NCI-H1930 (cell line): ENCODE measurements around the gene DAB2IP.

Source experiments
- DNase-seq, 2 experiments: peaks; one replicate each; lab custom pipeline; 2025; lab: John Stamatoyannopoulos, UW

DAB2IP gene

DNA sequence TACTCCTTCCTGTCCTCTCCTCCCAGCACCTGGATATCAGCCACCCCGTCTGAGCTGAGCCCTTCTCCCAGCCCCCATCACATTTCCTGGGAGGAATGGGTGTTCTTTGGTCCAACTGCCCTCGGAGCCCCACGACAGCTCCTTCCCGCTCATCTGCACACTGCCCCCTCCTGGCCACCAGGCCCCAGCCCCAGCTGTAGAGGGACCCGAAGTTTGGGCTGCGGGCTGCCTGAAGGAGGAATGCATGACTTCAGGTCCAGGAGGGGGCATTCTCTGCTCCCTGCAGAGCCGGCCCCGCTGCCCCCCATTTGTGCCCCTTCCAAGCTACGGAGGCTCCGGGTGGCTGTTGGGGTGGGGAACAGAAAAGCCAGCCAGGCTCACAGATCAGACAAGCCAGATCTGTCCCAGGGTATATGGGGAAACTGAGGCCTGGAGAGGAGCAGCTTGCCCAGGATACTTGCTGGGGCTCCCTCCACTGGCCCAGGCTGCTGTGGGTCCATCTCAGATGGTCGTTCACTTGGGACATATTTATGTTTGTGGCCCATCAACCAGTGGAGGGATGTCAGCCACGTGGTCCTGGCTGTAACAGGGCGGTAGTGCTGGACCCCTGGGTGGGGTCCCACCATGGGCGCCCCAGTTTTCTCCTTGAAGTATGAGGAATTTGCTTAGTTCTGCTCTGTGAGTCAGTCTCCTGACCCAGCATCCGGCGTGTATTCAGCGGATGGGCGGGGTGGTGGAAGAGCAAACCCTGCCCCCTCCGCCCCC lies 33.1 kb downstream of the DAB2IP start:
- no peak for DNase-seq

DNA sequence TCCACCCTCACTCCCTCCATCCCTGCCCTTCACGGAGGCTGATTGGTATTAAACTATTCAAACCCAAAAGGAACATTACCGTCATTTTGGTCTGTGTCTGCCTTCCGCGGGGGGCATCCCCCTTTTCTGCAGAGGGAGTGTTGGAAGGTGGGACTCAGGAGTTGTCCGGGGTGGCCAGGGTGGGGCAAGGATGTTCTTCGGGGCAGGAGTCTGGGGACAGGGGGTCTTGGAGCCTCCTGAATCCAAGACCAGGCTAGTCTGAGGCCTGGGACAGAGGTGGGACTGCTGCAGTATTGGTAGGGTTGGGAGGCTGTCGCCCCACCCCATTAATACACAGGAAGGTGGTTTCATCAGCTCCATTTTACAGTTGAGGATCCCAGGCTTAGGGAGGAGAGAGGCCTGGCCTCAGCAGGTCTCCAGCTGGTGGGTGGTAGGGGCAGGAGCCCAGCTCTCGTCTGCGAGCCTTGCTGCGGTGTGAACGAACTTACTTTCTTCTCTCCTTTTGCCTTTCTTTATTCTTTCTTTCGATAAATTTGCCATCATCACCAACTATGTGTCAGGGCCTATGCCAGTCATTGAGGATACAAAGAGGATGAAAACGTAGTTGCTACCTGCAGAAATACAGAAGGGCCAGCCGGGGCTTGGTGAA lies 33.8 kb downstream of the DAB2IP start:
- no peak for DNase-seq

DNA sequence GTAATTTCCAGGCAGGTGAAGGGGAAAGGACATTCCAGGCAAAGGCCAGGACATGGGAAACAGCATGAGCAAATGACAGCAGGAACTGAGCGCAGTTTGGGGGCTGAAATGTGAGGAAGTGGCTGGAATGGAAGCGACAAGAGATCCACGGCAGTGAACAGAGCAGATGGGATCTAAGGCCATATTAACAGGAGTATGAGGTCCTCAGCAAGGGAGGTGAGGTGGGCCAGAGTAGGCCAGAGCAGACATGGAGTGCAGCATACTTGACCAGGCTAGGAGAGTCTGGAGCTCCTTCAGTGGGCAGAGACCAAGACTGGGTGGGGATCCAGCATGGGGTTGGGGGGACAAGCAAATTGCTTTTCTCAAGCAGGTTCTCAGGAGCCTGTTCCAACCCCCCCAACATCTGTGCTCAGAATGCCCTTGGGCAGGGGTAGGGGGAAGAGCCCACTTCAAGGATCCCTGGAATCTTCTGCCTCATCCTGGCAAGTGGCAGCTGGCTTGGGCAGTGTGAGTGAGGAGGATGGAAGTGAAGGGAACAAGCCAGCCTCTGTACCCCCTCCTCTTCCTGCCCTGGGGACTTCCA lies 34.5 kb downstream of the DAB2IP start:
- no peak for DNase-seq

DNA sequence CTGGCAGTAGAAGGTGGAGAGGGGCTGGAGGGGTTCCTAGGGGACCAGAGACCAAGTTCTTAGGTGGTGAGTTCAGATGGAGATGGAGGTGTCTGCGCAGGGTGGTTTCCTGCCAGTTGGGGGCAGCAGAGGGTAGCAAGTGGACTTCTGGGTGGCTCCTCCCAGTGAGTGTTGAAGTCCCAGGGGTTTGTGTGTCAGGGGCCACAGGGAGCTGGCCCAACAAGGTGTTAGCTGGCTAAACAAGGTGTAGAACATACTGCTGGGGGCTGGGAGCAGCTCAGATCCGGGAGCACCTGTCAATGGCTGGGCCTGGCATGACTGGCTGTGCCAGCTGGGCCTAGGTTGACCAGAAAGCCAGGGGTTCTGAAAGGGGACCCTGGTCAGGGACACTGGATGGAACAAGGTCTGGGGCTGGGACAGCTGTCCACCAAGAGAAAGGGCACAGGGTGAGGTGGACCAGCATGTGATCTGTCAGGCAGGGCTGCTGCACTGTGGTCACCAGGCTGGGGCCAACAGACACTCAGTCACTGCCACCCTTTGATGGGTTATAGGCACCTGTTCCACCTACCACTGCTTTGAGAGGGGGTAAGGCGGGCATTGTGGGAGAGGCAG lies 35.6 kb downstream of the DAB2IP start:
- peak; percentile 5 to 19 for DNase-seq

DNA sequence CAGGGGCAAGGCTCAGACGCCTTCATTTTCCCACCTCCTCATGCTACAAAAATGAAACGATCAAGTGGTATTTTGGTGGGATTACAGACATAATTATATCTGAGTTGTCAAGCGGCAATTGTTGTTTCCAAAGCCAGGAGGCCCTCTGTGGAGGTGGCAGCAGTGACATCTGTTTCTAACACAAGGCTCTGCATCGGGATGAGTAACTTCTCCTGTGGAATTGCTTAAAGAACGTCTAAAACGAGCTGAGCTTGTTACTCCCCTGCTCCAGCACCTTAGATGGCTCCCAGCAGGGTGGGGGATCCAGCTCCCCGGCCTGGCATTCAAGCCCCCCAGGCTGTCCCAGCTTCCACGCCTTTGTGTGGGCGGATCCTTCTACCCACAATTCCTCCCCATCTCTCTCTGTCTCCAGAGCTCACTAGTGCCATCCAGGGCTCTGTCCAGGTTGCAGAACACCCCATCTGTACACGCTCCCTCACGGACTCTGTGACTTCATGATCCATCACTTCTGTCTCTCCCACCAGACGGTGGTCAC lies 36.8 kb downstream of the DAB2IP start:
- no peak for DNase-seq

DNA sequence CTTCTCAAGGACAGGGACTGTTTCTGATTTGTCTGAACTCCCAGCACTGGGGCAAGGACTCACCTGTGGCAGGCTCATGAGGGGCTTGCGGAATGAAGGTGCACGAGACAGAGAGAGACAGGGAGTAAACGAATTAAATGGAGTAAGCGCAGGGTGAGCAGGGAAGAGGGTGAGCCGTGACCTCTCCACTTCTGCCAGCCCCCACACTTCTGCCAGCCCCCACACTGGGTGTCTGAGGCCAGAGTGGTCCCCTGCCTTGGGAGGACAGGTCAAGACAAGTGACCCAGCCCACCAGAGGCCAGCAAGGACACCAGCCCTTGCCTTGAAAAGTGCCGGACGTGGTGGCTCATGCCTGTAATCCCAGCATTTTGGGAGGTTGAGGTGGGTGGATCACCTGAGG lies 37.2 kb downstream of the DAB2IP start:
- no peak for DNase-seq

DNA sequence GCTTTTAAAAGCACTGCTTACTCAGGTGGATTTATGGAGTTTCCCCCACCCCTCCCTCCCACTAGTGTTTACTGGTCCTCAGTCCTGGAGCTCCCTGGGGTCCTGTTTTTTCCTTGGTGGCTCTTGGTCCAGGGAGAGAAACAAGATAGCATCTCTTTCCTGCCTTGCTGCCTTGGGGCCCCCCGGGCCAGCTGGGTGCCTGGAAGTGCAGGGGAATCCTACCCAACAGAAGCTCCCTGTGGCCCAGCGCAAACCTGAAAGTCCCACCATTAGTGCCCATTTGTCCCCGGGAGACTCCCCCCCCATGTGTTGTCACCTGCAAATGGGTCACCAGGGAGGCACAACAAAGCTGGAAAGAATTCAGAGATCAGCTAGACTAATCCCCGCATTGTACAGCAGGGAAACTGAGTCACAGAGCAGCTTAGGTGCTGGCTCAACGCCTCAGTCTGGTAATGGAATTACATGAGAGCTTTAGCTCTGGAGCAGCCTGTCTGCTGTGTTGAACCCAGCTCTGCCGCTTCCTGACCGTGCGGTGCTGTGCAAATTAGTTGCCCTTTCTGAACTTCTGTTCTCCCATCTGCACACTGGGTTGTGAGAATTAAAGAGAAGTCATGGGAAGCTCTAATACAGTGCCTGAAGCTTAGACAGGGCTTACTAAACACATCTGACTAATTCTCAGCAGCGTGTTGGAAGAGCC lies 38.2 kb downstream of the DAB2IP start:
- no peak for DNase-seq

DNA sequence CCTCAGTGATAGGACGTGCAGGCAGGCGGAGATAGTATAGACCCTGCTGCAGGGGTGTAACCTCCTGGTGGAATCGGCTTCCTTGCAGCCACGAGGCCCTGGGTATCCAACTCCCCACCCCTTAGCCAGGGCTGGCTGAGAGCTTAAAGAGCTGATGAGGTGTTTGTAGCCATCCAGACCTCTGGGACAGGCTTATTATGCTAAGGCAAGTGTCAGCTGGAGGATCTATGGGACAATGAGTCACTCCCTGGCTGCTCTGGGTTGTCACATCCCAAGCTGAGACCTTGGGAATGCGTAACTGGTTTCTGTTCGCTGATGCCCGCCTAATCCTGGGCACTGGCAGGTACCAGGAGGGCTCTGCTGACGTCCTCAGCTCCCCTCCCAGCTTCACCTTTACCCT lies 38.9 kb downstream of the DAB2IP start:
- DNase-seq = no peak

DNA sequence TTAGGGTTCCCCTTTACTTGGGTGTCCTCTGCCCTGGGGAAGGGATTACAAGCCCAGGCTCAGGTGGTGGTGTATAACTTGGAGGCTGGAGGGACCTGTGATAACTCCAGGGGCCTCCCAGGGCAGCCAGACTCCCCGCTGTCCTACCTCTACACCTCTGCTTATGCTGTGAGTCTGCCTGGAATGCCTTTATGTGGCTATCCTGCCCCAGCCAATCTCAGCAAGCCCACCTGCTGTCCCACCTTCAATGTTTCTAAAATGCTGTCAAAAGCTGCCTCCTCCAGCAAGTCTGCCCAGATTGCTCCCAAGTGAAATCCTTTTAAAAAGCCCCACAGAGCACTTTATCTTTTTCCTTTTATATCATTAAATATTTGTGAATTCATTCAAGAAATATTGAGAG lies 39.3 kb downstream of the DAB2IP start:
- no peak for DNase-seq

DNA sequence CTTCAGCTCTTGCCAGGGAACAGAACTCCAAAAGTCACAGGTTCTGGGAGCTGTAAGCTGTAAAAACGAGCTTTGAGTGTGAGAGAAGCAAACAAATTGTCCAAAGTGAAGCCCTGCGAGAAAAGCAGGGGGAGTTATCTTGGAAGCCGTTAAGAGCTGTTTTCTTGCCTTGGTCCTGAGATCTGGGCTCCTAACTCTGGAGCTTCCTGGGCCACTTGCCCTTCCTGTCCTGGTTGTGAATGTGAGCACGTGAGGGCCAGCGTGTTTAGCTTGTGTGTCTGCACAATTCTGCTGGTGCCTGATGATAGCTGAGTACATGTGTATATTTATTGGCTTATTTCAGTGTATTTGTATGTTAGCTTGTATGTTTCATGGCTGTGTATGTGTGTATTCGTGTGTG lies 40.5 kb downstream of the DAB2IP start:
- no peak for DNase-seq

DNA sequence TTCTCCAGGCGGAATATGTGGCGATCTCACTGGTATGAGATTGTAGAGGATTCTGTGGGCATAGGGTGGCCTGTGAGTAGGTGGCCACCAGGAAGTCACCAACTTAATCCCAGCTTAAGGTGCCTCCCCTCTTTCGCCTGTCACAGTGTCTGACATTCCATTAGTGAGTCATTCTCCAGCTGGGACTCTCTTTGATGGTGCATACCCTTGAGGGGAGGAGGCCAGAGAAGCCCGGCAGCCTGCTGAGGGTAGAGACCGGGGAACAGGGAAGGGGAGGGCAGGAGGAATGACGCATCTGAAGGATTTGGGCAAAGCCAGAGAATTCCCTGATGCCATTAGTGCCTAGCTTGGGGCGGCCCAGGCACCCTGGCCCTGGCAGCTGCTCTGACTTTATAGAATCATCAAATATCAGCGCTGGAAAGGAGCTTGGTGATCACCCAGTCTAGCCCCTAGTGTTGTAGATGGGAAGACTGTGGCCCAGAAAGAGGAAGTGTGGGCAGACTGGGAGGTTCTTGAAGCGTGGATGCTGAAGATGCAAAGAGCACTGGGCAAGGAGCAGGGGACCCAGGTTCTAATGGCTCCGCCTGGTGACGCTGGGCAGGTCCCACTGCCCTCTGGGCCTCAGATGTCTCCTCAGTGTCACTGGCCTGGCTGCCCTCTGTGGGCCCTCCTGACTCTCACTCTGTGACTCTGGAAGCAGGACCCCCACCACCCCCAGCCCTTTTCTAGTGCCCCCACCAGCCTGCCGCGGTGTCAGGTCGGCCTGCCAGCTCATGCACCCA lies 41.4 kb downstream of the DAB2IP start:
- DNase-seq = no peak

DNA sequence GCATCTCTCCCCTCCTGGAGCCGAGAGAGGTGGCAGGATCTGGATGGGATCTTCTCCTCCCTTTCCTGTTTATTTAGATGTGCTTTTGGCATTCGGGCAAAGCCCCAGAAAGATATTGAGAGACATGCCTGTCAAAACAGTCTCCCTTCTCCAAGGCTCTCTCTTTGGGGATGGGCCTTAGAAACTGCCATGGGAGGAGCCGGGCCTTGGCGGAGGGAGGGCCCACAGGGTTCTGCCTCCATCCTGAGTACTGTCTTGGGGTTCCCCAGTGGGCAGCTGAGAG lies 41.9 kb downstream of the DAB2IP start:
- no peak for DNase-seq

DNA sequence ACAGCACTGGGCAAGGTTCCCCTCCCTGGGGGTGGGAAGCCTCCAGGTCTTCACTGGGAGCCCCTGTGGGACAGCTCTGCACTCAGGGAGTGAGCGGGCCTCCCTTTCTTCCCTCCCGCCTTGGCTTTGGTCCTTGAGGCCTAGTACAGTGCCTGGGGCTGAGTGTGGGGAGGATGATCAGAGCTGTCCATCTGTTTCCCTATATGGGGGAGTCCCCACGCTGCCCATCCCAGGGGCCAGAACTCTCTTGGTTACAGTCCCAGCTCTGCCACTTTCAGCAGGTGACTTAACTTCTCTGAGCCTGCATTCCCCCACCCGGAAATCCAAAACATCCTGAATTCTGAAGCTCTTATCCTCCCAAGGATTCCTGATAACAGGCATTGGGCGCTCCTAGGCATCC lies 42.6 kb downstream of the DAB2IP start:
- DNase-seq = no peak

DNA sequence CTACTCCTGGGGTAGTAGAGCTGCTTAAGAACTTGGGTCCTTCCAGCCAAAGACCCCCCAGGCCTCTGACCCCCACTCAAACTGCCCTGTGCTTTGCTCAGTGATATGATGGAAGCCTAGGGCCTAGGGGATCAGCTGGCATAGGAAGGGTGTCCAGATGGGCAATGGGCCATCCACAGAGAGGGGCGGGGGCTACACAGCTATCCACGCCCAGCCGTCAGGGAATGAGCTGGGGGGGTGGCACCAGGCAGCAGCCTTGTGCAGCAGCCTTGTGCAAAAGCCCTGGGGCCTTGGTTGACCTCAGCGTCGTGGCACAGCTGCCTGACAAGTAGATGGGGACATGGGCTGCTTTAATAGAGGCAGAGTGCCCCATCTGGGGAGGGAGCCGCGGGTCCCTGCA lies 43.2 kb downstream of the DAB2IP start:
- no peak for DNase-seq

DNA sequence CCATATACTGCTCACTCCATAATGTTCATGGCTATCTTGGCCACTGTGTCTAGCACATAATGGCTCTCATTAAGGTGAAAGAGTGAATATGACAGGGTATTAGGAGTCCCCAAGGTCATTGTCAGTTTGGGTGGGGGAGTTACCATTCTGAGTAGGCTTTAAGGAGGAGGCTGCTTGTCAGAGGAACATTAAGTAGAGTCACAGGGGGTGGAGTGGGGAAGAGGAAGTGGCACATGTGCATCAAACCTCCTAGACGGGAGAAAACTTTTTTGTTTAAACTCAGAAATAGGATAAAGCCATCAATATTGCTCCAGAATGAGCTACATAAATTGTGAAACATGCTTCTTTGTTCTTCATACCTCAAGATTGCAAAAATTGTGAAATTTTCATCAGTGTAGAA lies 45.5 kb downstream of the DAB2IP start:
- DNase-seq = no peak

DNA sequence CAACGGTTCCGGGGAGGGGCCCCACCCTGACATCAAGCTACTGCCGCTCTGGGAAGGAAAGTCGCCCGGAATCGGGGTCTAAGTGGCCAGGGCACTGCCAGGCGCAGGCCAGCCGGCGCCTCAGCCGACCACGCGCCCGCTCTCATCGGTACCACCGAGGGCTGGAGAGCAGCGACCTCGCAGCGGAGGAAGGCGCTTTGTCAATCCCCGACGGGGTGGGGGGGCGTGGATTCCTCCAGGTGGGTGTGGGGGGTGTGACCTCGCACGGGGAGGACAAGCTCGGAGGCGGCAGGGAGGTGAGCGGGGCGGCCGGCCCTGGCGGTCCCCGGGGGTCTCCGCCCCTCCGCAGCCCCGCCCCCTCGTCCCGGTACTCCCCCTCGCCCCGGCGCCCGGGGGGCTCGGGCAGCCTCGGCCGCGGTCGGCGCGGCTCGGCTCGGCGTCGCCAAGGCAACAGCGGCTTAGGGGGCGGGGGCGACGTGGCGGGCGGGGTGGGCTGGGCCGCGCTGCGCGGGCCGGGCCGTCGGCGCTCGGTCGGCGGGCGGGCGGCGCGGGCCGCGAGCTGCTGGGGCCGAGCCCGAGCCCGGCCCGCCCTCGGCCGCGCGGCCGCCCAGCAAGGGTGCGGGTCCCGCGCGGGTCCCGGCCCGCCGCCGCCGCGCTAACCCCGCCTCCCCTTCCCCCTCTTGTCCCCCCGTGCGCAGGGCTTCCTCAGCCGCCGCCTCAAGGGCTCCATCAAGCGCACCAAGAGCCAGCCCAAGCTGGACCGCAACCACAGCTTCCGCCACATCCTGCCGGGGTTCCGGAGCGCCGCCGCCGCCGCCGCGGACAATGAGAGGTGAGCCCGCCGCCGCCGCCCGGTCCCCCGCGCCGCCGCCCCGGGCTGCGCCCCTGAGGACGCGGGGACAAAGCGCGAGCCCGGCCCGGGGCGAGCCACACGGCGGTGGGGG lies 47.5 kb downstream of the DAB2IP start:
- DNase-seq = peak; percentile 55 to 63

DNA sequence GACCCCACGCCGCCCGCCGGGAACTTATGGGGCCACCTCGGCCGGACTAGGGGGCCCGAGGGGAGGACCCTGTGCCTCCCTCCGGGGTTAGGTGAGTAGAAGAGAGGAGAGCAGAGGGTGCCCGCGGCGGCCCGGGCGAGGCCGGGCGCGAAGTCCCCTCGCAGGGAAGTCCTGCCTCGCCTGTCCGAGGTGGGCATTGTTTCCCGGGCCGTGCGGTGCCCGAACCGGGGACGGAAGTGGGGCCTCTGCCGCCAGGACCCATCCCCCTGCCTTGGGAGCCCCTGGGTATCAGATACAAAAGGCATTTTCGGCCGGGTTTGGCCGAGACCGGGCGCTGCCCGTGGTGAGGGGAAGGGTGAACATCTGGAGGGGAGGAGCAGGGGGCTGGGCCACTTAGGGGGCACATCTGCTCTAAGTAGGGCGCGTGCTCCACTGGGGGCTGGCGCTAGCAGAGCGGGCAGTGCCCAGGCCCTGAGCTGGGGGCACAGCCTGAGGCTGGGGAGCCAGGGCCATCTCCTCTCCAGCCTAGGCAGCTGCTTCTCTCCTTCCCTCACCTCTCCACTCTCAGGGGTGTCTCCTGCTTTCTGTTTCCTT lies 48.2 kb downstream of the DAB2IP start:
- DNase-seq = no peak

DNA sequence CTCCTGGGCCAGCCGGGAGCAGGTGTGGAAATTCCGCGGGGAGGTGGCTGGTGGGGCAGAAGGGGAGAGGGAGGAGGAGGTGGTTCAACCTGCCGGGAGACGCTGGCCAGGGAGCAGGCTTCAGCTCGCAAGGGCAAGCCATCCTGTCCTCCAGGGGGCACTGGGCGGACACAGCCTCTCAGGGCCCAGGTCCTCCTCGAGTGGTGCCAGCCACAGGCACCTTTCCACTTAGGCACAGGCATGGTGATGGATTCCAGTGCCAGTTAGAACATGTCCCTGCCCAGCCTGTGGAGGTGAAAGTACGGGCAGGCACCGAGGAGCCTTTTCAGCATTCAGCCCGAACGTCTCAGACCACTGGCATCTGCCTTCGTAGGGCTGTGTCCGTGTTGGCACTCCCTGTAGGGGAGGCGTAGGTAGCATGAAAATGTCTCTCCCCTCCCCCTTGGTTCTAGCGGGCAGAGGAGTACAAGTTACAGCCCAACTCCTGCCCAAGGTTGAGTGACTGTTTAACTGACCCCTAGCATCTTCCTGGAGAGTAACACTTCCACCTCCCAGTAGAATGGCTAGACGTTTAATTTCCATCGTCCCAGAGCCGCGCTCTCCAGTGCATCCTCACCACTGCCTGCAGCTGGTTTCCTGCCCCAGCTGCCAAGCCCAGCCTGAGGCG lies 48.9 kb downstream of the DAB2IP start:
- DNase-seq = peak; percentile 7 to 41

DNA sequence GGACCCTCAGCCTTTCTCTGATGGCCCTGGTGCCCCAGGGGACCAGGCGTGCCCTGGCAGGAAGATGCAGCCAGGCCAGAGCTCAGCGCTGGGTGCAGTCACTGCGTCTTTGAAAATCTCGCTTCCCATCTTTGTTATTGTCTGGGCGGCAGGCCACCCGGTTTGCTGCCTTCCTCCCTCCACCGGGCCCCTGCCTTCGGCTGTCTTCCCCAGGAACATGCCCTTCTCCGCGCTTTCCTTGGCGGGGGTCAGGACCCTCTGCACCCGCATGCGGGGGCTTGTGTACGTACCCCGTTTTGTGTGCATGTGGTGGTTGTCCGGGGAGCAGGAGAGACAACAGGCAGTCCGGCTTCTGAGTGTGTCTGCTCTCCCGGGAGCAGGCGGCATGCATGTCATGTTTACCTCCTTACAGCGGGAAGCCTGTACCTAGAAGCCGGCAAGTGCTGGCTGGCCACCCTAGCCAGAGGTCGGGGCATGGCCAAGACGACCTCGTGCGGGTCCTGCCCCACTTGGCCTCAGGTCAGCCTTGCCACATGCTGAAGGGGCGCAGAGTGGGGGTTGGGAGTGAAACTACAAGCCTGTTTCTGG lies 49.5 kb downstream of the DAB2IP start:
- DNase-seq = no peak
